ENCODE measurements around the gene EDNRA.

- TF ChIP-seq CTCF (IDR thresholded peaks at IDR 0.05): no peak
- no peak for TF ChIP-seq POLR2A (IDR thresholded peaks at IDR 0.05)
These were observed 61.5 kb downstream of the EDNRA start for GRCh38 chr4:147542229-147542990.
